PC-3 (cell line): ENCODE results near the gene ABCC2. TPM values are rescaled to one million over a fixed set of nuclear protein-coding genes. Genes with fewer than 3 reads are reported as not detected.
A peak's percentile ranks its signal among the peaks of the same experiment; 100 is the strongest.

Experiments used
- ATAC-seq: fragments of 200-7000 bp; cut with Tn5 transposase; 2 replicates; pipeline ENCODE4 v1.9.1; 2020; ENCODE audit warnings: mild to moderate bottlenecking, moderate library complexity
- BruUV-seq: library from RNA; stranded (reverse); fragments of 400-500 nt; replicated peaks from 2 replicates; lab custom pipeline; 2021; lab: Mats Ljungman, UMichigan
- CTCF ChIA-PET: fragments of 300-600 bp; sonication (Branson Sonifier 250); formaldehyde crosslinking; loops from one replicate; lab custom pipeline; 2022; ENCODE audit warnings: antibody characterized with exemption; lab: Charles Lee
- POLR2A ChIA-PET: fragments of 300-600 bp; sonication (Branson Sonifier 250); formaldehyde crosslinking; loops from one replicate; lab custom pipeline; 2022; ENCODE audit warnings: antibody characterized with exemption; ENCODE audit not compliant: unreplicated experiment; lab: Charles Lee
- DNase-seq: peaks from one replicate; pipeline ENCODE4 v3.0.0-alpha.2; 2015
- H2AFZ ChIP-seq: fragments of 300-600 bp; sonication (generic); 2 replicates; pipeline ENCODE4 v1.6.0; 2016; ENCODE audit warnings: antibody characterized with exemption, low read length
- H3F3A ChIP-seq: fragments of 300-600 bp; sonication (generic); one replicate; pipeline ENCODE4 v1.6.0; 2017; ENCODE audit warnings: antibody characterized with exemption, low read length, control low read depth, mild to moderate bottlenecking; ENCODE audit not compliant: unreplicated experiment
- H3K27ac ChIP-seq: fragments of 300-600 bp; sonication (generic); 2 replicates; pipeline ENCODE4 v1.5.1; 2016; ENCODE audit warnings: mild to moderate bottlenecking, low read length
- H3K27me3 ChIP-seq: fragments of 300-600 bp; sonication (generic); 2 replicates; pipeline ENCODE4 v1.6.1; 2016; ENCODE audit warnings: low read length, mixed read lengths
- H3K36me3 ChIP-seq: fragments of 300-600 bp; sonication (generic); 2 replicates; pipeline ENCODE4 v1.6.1; 2016; ENCODE audit warnings: low read depth, mixed run types, low read length, mixed read lengths
- H3K4me1 ChIP-seq: fragments of 300-600 bp; sonication (generic); 2 replicates; pipeline ENCODE4 v1.5.1; 2016; ENCODE audit warnings: low read length; ENCODE audit not compliant: insufficient read depth
- H3K4me2 ChIP-seq: fragments of 300-600 bp; sonication (generic); 2 replicates; pipeline ENCODE4 v1.6.0; 2016; ENCODE audit warnings: low read length
- H3K4me3 ChIP-seq: fragments of 300-600 bp; sonication (generic); 2 replicates; pipeline ENCODE4 v1.5.1; 2016; ENCODE audit warnings: mild to moderate bottlenecking, low read length, mixed read lengths
- H3K79me2 ChIP-seq: fragments of 300-600 bp; sonication (generic); 2 replicates; pipeline ENCODE4 v1.6.1; 2017; ENCODE audit warnings: low read length, mixed read lengths
- H3K9ac ChIP-seq: fragments of 300-600 bp; sonication (generic); 2 replicates; pipeline ENCODE4 v1.6.0; 2016; ENCODE audit warnings: mild to moderate bottlenecking, low read length
- H3K9me2 ChIP-seq: fragments of 300-600 bp; sonication (generic); replicated peaks from 2 replicates; pipeline ENCODE4 v1.6.1; 2016; ENCODE audit warnings: mixed run types, low read length, mixed read lengths
- H3K9me3 ChIP-seq: fragments of 300-600 bp; sonication (generic); 2 replicates; pipeline ENCODE4 v1.6.1; 2016; ENCODE audit warnings: low read length, mixed read lengths
- H4K20me1 ChIP-seq: fragments of 300-600 bp; sonication (generic); 2 replicates; pipeline ENCODE4 v1.6.1; 2016; ENCODE audit warnings: low read length, mixed read lengths
- EZH2 ChIP-seq: fragments of 300-600 bp; sonication (generic); IDR thresholded peaks from one replicate; pipeline ENCODE4 v1.6.1; 2017; ENCODE audit warnings: antibody characterized with exemption, mild to moderate bottlenecking, low read length; ENCODE audit not compliant: unreplicated experiment
- EZH2phosphoT487 ChIP-seq: fragments of 300-600 bp; sonication (generic); IDR thresholded peaks from 2 replicates; pipeline ENCODE4 v1.6.1; 2018; ENCODE audit warnings: mild to moderate bottlenecking, antibody characterized with exemption, low read length, borderline replicate concordance
- intact Hi-C: fragments of 100-400 bp; cut with micrococcal nuclease; formaldehyde crosslinking; loops from 2 replicates; pipeline ENCODE4 v1.9.0; 2023
- total RNA-seq: library from RNA; depleted of rRNA; stranded (reverse); fragments of >200 nt; gene quantifications from 2 replicates; pipeline ENCODE4 v1.2.3, GENCODE V29; 2014
- TF ChIP-seq, protein P1 (sequence below): fragments of 300-600 bp; sonication (generic); conservative IDR thresholded peaks from 2 replicates; pipeline ENCODE4 v1.5.1; 2017; ENCODE audit warnings: antibody characterized with exemption, low read depth, mild to moderate bottlenecking, low read length

Gene ABCC2
- total RNA-seq, 1 experiment from 2014 or later, result 2.4 TPM

DNA sequence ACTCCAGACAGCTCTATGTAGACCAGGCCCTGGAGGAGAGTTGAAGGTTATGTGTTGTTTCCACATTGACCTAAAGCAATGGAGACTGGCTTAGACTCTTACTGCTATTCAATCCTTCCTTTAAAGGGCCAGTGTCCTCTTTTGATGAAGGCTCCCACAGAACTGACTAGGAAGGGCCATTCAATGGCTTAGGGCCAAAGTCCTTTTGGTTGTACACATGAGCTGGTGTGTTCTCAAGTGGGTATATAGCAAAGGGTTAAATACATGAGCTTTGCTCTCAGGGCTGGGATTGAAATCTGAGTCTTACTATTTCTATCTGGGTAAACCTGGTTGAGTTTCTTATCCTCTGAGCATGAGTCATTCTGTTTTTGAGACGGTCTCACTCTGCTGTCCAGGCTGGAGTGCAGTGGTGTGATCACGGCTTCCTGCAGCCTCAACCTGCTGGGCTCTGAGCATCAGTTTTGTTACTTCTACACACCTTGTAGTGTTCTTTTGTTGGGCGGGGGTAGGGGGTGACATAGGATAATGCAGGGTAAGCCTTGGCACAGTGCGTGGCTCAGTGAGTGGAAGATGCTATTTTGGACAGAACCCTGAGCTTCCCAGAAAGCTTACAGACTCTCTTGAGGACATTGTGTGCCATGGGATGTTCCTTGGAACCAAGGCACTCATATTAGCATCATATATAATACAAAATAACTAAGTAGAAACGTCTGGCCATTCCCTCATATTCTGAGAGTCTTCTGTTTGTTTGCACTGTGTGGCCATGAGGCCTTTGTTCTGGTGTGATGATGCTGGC, 90.1 kb downstream of the ABCC2 start:
- peak; percentile 2 for DNase-seq

DNA sequence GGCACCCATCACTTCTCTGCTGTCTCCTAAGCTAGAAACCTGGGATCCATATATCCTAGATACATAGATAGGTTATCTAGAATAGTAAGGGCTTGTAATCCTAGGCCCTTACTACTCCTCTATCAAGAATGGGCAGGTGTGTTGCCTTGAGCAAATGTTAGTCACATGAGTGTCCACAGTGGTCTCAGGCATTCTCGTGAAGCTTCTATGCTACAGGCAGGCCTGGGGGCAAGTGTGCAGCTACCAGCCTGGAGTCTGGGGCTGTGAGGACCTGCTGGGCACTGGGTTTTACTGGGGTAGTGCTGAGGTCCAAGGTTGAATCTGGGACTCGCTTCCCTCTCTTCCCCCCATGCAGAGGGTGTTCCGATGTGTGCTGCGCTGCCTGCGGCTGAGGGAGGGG, 91.4 kb downstream of the ABCC2 start:
- no peak overlapping the region for H3K4me3 ChIP-seq
- intact Hi-C loops, result no loop called here
- ATAC-seq (no peak), DNase-seq (no peak)
- H3K9me2 ChIP-seq, result no peaks in the 10 kb centered on the region
- H3K9me3 ChIP-seq, result no peaks in the 10 kb centered on the region
- no peak overlapping the region for H2AFZ ChIP-seq
- POLR2A ChIA-PET, result no interaction called here
- no peaks in the 10 kb centered on the region for H3K4me1 ChIP-seq
- H4K20me1 ChIP-seq, result no peaks in the 10 kb centered on the region
- no peaks in the 10 kb centered on the region for H3F3A ChIP-seq
- H3K27ac ChIP-seq, result no peak overlapping the region
- H3K36me3 ChIP-seq, result no peaks in the 10 kb centered on the region
- no peak for TF ChIP-seq EZH2
- TF ChIP-seq, protein P1, sequence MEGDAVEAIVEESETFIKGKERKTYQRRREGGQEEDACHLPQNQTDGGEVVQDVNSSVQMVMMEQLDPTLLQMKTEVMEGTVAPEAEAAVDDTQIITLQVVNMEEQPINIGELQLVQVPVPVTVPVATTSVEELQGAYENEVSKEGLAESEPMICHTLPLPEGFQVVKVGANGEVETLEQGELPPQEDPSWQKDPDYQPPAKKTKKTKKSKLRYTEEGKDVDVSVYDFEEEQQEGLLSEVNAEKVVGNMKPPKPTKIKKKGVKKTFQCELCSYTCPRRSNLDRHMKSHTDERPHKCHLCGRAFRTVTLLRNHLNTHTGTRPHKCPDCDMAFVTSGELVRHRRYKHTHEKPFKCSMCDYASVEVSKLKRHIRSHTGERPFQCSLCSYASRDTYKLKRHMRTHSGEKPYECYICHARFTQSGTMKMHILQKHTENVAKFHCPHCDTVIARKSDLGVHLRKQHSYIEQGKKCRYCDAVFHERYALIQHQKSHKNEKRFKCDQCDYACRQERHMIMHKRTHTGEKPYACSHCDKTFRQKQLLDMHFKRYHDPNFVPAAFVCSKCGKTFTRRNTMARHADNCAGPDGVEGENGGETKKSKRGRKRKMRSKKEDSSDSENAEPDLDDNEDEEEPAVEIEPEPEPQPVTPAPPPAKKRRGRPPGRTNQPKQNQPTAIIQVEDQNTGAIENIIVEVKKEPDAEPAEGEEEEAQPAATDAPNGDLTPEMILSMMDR, result no peak
- no peak for TF ChIP-seq EZH2phosphoT487
- H3K79me2 ChIP-seq, result no peaks in the 10 kb centered on the region
- CTCF ChIA-PET, result no interaction called here
- BruUV-seq, result no TSS peak
- no peaks in the 10 kb centered on the region for H3K27me3 ChIP-seq
- no peak overlapping the region for H3K4me2 ChIP-seq
- no peak overlapping the region for H3K9ac ChIP-seq

More for the DNA sequence above, 90.1 kb downstream of the ABCC2 start:
- ChIA-PET CTCF (no interaction called here), POLR2A (no interaction called here)
- Histone ChIP-seq H3K4me1 (no peaks in the 10 kb centered on the region), H2AFZ (no peak overlapping the region), H3K4me3 (no peak overlapping the region), H3K9me2 (no peaks in the 10 kb centered on the region), H3K4me2 (no peak overlapping the region), H4K20me1 (no peaks in the 10 kb centered on the region), H3K9me3 (no peaks in the 10 kb centered on the region), H3K79me2 (no peaks in the 10 kb centered on the region), H3K9ac (no peak overlapping the region), H3K27me3 (no peaks in the 10 kb centered on the region), H3K27ac (no peak overlapping the region), H3K36me3 (no peaks in the 10 kb centered on the region), H3F3A (no peaks in the 10 kb centered on the region)
- intact Hi-C loops, result no loop called here
- no TSS peak for BruUV-seq
- ATAC-seq, result no peak
- TF ChIP-seq EZH2 (no peak), EZH2phosphoT487 (no peak)
- TF ChIP-seq, protein P1, result no peak
